Caco-2 (cell line): ENCODE results near the gene OSBPL8. TPM values are rescaled to one million over a fixed set of nuclear protein-coding genes. Genes with fewer than 3 reads are reported as not detected.

Source experiments
- BruUV-seq: library from RNA; stranded (reverse); fragments of 400-500 nt; replicated peaks from 2 replicates; lab custom pipeline; 2021; lab: Mats Ljungman, UMichigan
- CTCF ChIA-PET: fragments of 300-600 bp; sonication (Branson Sonifier 250); formaldehyde crosslinking; loops from one replicate; lab custom pipeline; 2022; ENCODE audit warnings: antibody characterized with exemption; lab: Charles Lee
- POLR2A ChIA-PET: fragments of 300-600 bp; sonication (Branson Sonifier 250); formaldehyde crosslinking; loops from one replicate; lab custom pipeline; 2022; ENCODE audit warnings: antibody characterized with exemption; lab: Charles Lee
- DNase-seq, 2 experiments: peaks; one replicate each; pipeline versions ENCODE4 v3.0.0 to v3.0.0-alpha.2; 2020 to 2022
- H3K27me3 ChIP-seq: replicated peaks from 2 replicates; pipeline ENCODE4 v1.6.0; 2011; ENCODE audit warnings: low read length; ENCODE audit not compliant: control insufficient read depth, insufficient read depth
- H3K36me3 ChIP-seq: 2 replicates; pipeline ENCODE4 v1.5.1; 2011; ENCODE audit warnings: low read length; ENCODE audit not compliant: control insufficient read depth, insufficient read depth
- H3K4me1 ChIP-seq: fragments of 250-450 bp; sonication (Bioruptor Pico); 2 replicates; pipeline ENCODE4 v1.5.1; 2020; ENCODE audit warnings: mild to moderate bottlenecking
- H3K4me3 ChIP-seq: 2 replicates; pipeline ENCODE4 v1.5.1; 2011; ENCODE audit warnings: low read depth, mild to moderate bottlenecking, control low read depth, low read length
- H3K9me3 ChIP-seq: fragments of 250-450 bp; sonication (Bioruptor Pico); 2 replicates; pipeline ENCODE4 v1.5.1; 2020; ENCODE audit warnings: mild to moderate bottlenecking, moderate library complexity
- H3K27ac Mint-ChIP-seq: one replicate; pipeline ENCODE4 v1.8.0; 2022; ENCODE audit warnings: mixed read lengths; ENCODE audit not compliant: unreplicated experiment
- H3K27me3 Mint-ChIP-seq: one replicate; pipeline ENCODE4 v1.8.0; 2022; ENCODE audit warnings: mixed read lengths; ENCODE audit not compliant: insufficient read depth, unreplicated experiment
- H3K36me3 Mint-ChIP-seq: one replicate; pipeline ENCODE4 v1.8.0; 2022; ENCODE audit warnings: mild to moderate bottlenecking, mixed read lengths; ENCODE audit not compliant: insufficient read depth, unreplicated experiment
- H3K4me1 Mint-ChIP-seq: one replicate; pipeline ENCODE4 v1.8.0; 2022; ENCODE audit warnings: low read depth, mixed read lengths; ENCODE audit not compliant: unreplicated experiment
- H3K4me3 Mint-ChIP-seq: one replicate; pipeline ENCODE4 v1.8.0; 2022; ENCODE audit warnings: mild to moderate bottlenecking, moderate library complexity, mixed read lengths; ENCODE audit not compliant: unreplicated experiment
- H3K9me3 Mint-ChIP-seq: one replicate; pipeline ENCODE4 v1.8.0; 2022; ENCODE audit warnings: mixed read lengths; ENCODE audit not compliant: unreplicated experiment
- intact Hi-C: fragments of 100-400 bp; cut with micrococcal nuclease; formaldehyde crosslinking; loops from one replicate; pipeline ENCODE4 v1.10.0; 2022; ENCODE audit not compliant: unreplicated experiment
- total RNA-seq: library from RNA; stranded (reverse); gene quantifications from 2 replicates; pipeline ENCODE4 v1.2.3, GENCODE V29; 2022
- TF ChIP-seq, protein P1 (sequence below), 2 experiments: fragments of 200-600 bp in 1 of 2; IDR thresholded peaks; 1 replicate in 1 of 2; 2 replicates in 1 of 2; pipeline versions ENCODE4 v1.5.1 to v1.8.0; 2011 to 2022; ENCODE audit warnings: antibody characterized with exemption in 1 of 2, control low read depth in 1 of 2, inconsistent platforms in 1 of 2, low read depth in 1 of 2, low read length in 1 of 2, mild to moderate bottlenecking in 1 of 2, moderate library complexity in 1 of 2; ENCODE audit not compliant: insufficient read depth in 1 of 2, severe bottlenecking in 1 of 2, unreplicated experiment in 1 of 2

Gene OSBPL8
- total RNA-seq, 1 experiment from 2014 or later: 50.0 TPM

DNA sequence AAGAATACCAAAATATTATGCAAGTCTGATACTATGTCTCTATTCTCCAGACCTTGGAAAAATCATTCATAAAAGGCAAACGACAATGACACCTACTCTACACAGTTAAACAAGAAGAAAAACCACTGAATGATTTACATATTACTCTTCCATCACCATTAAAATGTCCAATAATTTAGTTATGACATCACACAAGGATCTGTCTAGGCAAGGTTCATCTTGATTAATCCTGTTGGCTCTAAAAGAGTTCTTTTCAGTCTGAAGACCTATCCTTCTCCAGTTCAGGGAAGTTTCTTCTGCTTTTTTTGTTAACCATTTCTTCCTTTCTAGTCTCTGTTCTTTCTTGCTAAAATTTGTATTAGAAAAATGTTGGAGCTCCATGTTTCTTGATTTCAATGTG, 64.0 kb downstream of the OSBPL8 start:
- Mint-ChIP-seq H3K4me3 (no peak overlapping the region), H3K27ac (no peak overlapping the region), H3K27me3 (no peaks in the 10 kb centered on the region), H3K36me3 (no peaks in the 10 kb centered on the region), H3K4me1 (no peaks in the 10 kb centered on the region), H3K9me3 (peaks cover 15% of the 10 kb centered on the region)
- Histone ChIP-seq H3K27me3 (no peaks in the 10 kb centered on the region), H3K4me1 (no peaks in the 10 kb centered on the region), H3K9me3 (0 out of 2 replicates have a peak, but pooled peaks cover 3% of the 10 kb centered on the region), H3K36me3 (no peaks in the 10 kb centered on the region), H3K4me3 (no peak overlapping the region)
- no TSS peak for BruUV-seq
- intact Hi-C loops: no loop called here
- no peak for DNase-seq
- CTCF ChIA-PET: interaction anchor here (0.7 kb wide), 1 partner anchor 445 kb away, joined by 6 read pairs; no protein-coding TSS in a partner anchor
- POLR2A ChIA-PET: no interaction called here
- TF ChIP-seq, protein P1, sequence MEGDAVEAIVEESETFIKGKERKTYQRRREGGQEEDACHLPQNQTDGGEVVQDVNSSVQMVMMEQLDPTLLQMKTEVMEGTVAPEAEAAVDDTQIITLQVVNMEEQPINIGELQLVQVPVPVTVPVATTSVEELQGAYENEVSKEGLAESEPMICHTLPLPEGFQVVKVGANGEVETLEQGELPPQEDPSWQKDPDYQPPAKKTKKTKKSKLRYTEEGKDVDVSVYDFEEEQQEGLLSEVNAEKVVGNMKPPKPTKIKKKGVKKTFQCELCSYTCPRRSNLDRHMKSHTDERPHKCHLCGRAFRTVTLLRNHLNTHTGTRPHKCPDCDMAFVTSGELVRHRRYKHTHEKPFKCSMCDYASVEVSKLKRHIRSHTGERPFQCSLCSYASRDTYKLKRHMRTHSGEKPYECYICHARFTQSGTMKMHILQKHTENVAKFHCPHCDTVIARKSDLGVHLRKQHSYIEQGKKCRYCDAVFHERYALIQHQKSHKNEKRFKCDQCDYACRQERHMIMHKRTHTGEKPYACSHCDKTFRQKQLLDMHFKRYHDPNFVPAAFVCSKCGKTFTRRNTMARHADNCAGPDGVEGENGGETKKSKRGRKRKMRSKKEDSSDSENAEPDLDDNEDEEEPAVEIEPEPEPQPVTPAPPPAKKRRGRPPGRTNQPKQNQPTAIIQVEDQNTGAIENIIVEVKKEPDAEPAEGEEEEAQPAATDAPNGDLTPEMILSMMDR (IDR thresholded peaks at IDR 0.05; ENCODE audit: insufficient read depth in 1 of 2, low read depth in 1 of 2, low read length in 1 of 2, severe bottlenecking in 1 of 2, unreplicated experiment in 1 of 2): no peak

DNA sequence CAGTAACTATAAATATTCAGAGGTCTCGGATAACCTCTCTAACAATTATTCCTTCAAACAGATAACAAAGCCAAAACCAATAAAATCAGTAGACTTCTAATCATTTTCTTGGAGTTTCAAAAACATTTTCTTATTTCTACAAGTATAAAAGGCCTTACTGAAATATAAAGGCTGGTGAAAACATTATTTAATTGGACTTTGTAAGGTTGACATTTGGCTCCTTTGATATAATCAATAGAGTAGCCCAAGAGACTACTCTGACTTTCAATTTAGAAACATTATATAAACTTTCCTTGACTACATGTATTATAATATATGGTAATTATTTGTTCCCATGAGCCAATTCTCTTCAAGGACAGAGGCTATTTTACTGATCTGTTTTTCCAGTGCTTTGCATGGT, 68.3 kb downstream of the OSBPL8 start:
- no peak for DNase-seq
- H3K36me3 ChIP-seq: no peaks in the 10 kb centered on the region
- Mint-ChIP-seq H3K36me3 (no peaks in the 10 kb centered on the region), H3K4me1 (no peaks in the 10 kb centered on the region), H3K27ac (no peak overlapping the region), H3K4me3 (no peak overlapping the region), H3K9me3 (peaks cover 15% of the 10 kb centered on the region), H3K27me3 (no peaks in the 10 kb centered on the region)
- no TSS peak for BruUV-seq
- TF ChIP-seq, protein P1 (IDR thresholded peaks at IDR 0.05; ENCODE audit: insufficient read depth in 1 of 2, low read depth in 1 of 2, low read length in 1 of 2, severe bottlenecking in 1 of 2, unreplicated experiment in 1 of 2): no peak
- no peaks in the 10 kb centered on the region for H3K4me1 ChIP-seq
- intact Hi-C loops: no loop called here
- H3K4me3 ChIP-seq: no peak overlapping the region
- H3K27me3 ChIP-seq: no peaks in the 10 kb centered on the region
- ChIA-PET CTCF (no interaction called here), POLR2A (no interaction called here)
- 0 out of 2 replicates have a peak, but pooled peaks cover 3% of the 10 kb centered on the region for H3K9me3 ChIP-seq

DNA sequence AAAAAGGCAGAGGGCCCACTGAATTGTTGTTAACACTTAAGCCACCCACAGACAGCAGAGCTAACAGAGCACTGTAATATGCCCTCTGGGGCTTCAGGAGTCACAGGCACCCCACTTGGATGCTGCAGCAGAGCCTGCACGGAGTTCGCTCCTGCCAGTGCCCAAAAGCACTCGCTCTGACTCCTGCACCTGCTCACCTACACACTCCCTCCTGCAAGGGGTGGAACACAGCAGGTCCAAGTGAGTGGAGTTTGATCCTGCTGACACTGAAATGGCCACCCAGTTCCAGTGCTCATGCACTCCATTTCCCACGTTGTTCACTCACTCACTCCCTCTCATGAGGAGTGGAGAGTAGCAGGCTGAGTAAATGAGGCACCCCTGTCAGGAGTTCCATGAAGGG, 68.8 kb downstream of the OSBPL8 start:
- H3K27ac Mint-ChIP-seq: no peak overlapping the region
- H3K9me3 Mint-ChIP-seq: peaks cover 15% of the 10 kb centered on the region
- no peaks in the 10 kb centered on the region for H3K36me3 Mint-ChIP-seq
- CTCF ChIA-PET: no interaction called here
- intact Hi-C loops: no loop called here
- Histone ChIP-seq H3K4me1 (no peaks in the 10 kb centered on the region), H3K36me3 (no peaks in the 10 kb centered on the region), H3K27me3 (no peaks in the 10 kb centered on the region), H3K4me3 (no peak overlapping the region), H3K9me3 (0 out of 2 replicates have a peak, but pooled peaks cover 3% of the 10 kb centered on the region)
- H3K4me3 Mint-ChIP-seq: no peak overlapping the region
- no peaks in the 10 kb centered on the region for H3K27me3 Mint-ChIP-seq
- no peak for DNase-seq
- no TSS peak for BruUV-seq
- H3K4me1 Mint-ChIP-seq: no peaks in the 10 kb centered on the region
- POLR2A ChIA-PET: no interaction called here
- TF ChIP-seq, protein P1 (IDR thresholded peaks at IDR 0.05; ENCODE audit: insufficient read depth in 1 of 2, low read depth in 1 of 2, low read length in 1 of 2, severe bottlenecking in 1 of 2, unreplicated experiment in 1 of 2): no peak
